Psoas muscle (tissue), 8 donors: ENCODE data around the gene ITPR2. TPM values are rescaled to one million over a fixed set of nuclear protein-coding genes. Genes with fewer than 3 reads are reported as not detected.

Source experiments
- ATAC-seq, 4 donors: fragments of 200-7000 bp; cut with Tn5 transposase; one replicate each; pipeline ENCODE4 v1.9.1; 2020; ENCODE audit warnings: moderate library complexity in 3 of 4, mild to moderate bottlenecking in 2 of 4
- DNase-seq, 2 donors: peaks; one replicate each; pipeline ENCODE4 v3.0.0-alpha.2; 2020
- H3K27ac ChIP-seq: fragments of 200-600 bp; one replicate; pipeline ENCODE4 v1.8.0; 2022
- H3K27me3 ChIP-seq, 3 donors: fragments of 200-600 bp in 1 of 3; one replicate each; pipeline versions ENCODE4 v1.6.1 to v1.8.0; 2013 to 2022; ENCODE audit warnings: low read length in 2 of 3, mild to moderate bottlenecking in 2 of 3, moderate library complexity in 1 of 3; ENCODE audit not compliant: insufficient read depth in 3 of 3
- H3K36me3 ChIP-seq, 2 donors: fragments of 200-600 bp in 1 of 2; one replicate each; pipeline versions ENCODE4 v1.6.1 to v1.8.0; 2013 to 2022; ENCODE audit warnings: low read depth in 1 of 2, mild to moderate bottlenecking in 1 of 2, moderate library complexity in 1 of 2; ENCODE audit not compliant: insufficient read depth in 1 of 2
- H3K4me1 ChIP-seq: fragments of 200-600 bp; one replicate; pipeline ENCODE4 v1.8.0; 2022
- H3K4me3 ChIP-seq: fragments of 200-600 bp; one replicate; pipeline ENCODE4 v1.8.0; 2022; ENCODE audit warnings: mild to moderate bottlenecking
- H3K9me3 ChIP-seq: fragments of 200-600 bp; one replicate; pipeline ENCODE4 v1.8.0; 2022
- WGBS, 3 donors: extraction: QIAGEN DNeasy Blood & Tissue Kit; methylation state at CpG; one replicate each; pipeline versions ENCODE4 v1.1.6 to v1.1.7; 2013; 5-methylcytosine and 5-hydroxymethylcytosine counted together
- intact Hi-C, 2 donors: fragments of 100-400 bp; cut with DNase I; formaldehyde crosslinking; loops; one replicate each; pipeline versions ENCODE4 v1.11.0 to v1.14.2; 2022
- polyA plus RNA-seq, 3 donors: library from polyadenylated mRNA; stranded (reverse); fragments of 200-250 nt; gene quantifications; one replicate each; pipeline ENCODE4 v1.2.3, GENCODE V29; 2013
- total RNA-seq, 4 donors: library from RNA; stranded (reverse); fragmentation: NEBNext Ultra II Directional in 2 of 4; extraction: Animal tissue kit (Norgen Biotek cat#: 25700) in 2 of 4; gene quantifications; one replicate each; pipeline versions ENCODE4 v1.2.1 to v1.2.4, GENCODE V29; 2021 to 2023
- TF ChIP-seq, protein P1 (sequence below): fragments of 200-600 bp; IDR thresholded peaks from one replicate; pipeline ENCODE4 v1.8.0; 2022; ENCODE audit warnings: antibody characterized with exemption
- donor health status: healthy with polysubstance abuse.
- donor health status: DM: no; HTN: no; CAD: no; lungs with moderate emphysema.
- donor health status: Bipolar disorder and iron deficiency.
- donor health status: healthy.
- donor health status: DM: yes; HTN: yes; CAD: no.
- donor health status: DM: no; HTN: no; CAD: no.
- donor health status: DM: no; HTN: no; CAD: no.
- donor health status: DM: yes; HTN: yes; CAD: no.

Gene ITPR2
- total and polyA plus RNA-seq, 7 donors = 0.86 to 10.3 (median 6.1) TPM

DNA sequence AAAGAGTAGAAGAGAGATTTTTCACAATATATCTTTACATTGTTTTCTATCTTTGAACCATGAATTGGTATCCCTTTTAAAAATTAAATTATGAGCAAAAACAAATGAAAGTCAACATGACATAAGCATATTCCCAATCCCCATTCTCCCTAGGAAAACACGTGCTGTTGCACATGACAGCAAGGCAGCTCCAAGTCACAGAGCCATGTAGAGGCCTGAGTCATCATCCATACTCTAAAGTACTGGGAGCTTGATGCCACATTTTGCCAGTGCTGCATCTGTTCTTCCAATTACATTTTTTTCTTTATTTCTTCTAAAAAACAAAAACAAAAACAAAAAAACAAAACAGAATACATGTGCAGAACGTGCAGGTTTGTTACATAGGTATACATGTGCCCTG lies 115.2 kb downstream of the ITPR2 start:
- no peak overlapping the region for H3K27ac ChIP-seq
- 86 to 89% (median 87%) methylated on average over 2 of the region's 2 CpGs for WGBS, 3 donors
- no peak for ATAC-seq
- intact Hi-C loops = no loop called here
- DNase-seq = no peak
- no peaks in the 10 kb centered on the region for H3K4me1 ChIP-seq
- H3K36me3 ChIP-seq = peaks cover 0 to 17% of the 10 kb centered on the region in 2 donors
- no peak overlapping the region for H3K4me3 ChIP-seq
- no peaks in the 10 kb centered on the region for H3K27me3 ChIP-seq
- no peaks in the 10 kb centered on the region for H3K9me3 ChIP-seq
- TF ChIP-seq, protein P1, sequence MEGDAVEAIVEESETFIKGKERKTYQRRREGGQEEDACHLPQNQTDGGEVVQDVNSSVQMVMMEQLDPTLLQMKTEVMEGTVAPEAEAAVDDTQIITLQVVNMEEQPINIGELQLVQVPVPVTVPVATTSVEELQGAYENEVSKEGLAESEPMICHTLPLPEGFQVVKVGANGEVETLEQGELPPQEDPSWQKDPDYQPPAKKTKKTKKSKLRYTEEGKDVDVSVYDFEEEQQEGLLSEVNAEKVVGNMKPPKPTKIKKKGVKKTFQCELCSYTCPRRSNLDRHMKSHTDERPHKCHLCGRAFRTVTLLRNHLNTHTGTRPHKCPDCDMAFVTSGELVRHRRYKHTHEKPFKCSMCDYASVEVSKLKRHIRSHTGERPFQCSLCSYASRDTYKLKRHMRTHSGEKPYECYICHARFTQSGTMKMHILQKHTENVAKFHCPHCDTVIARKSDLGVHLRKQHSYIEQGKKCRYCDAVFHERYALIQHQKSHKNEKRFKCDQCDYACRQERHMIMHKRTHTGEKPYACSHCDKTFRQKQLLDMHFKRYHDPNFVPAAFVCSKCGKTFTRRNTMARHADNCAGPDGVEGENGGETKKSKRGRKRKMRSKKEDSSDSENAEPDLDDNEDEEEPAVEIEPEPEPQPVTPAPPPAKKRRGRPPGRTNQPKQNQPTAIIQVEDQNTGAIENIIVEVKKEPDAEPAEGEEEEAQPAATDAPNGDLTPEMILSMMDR = no peak

GRCh38 chr12:26715232-26715631 lies 117.8 kb downstream of the ITPR2 start:
- intact Hi-C loops = no loop called here
- DNase-seq (no peak), ATAC-seq (no peak)
- no peaks in the 10 kb centered on the region for H3K9me3 ChIP-seq
- H3K27ac ChIP-seq = no peak overlapping the region
- H3K27me3 ChIP-seq = no peaks in the 10 kb centered on the region
- TF ChIP-seq, protein P1 = no peak
- H3K36me3 ChIP-seq = peaks cover 0 to 28% of the 10 kb centered on the region in 2 donors
- 75 to 84% (median 83%) methylated on average over 5 of the region's 5 CpGs for WGBS, 3 donors
- H3K4me1 ChIP-seq = no peaks in the 10 kb centered on the region
- H3K4me3 ChIP-seq = no peak overlapping the region

GRCh38 chr12:26713885-26714383 lies 119.1 kb downstream of the ITPR2 start:
- WGBS, 3 donors = 81 to 86% (median 84%) methylated on average over 8 of the region's 8 CpGs
- no peaks in the 10 kb centered on the region for H3K9me3 ChIP-seq
- TF ChIP-seq, protein P1 = no peak
- peaks cover 0 to 28% of the 10 kb centered on the region in 2 donors for H3K36me3 ChIP-seq
- ATAC-seq = no peak
- H3K4me1 ChIP-seq = no peaks in the 10 kb centered on the region
- no peak overlapping the region for H3K4me3 ChIP-seq
- H3K27ac ChIP-seq = no peak overlapping the region
- DNase-seq = no peak
- intact Hi-C loops = no loop called here
- H3K27me3 ChIP-seq = no peaks in the 10 kb centered on the region

GRCh38 chr12:26712892-26713291 lies 120.1 kb downstream of the ITPR2 start:
- H3K27me3 ChIP-seq = no peaks in the 10 kb centered on the region
- TF ChIP-seq, protein P1 = no peak
- no peaks in the 10 kb centered on the region for H3K4me1 ChIP-seq
- no peak overlapping the region for H3K27ac ChIP-seq
- no peaks in the 10 kb centered on the region for H3K9me3 ChIP-seq
- no peak overlapping the region for H3K4me3 ChIP-seq
- WGBS, 3 donors = 68 to 79% (median 74%) methylated on average over 4 to 5 of the region's 5 CpGs
- intact Hi-C loops = no loop called here
- H3K36me3 ChIP-seq = peaks cover 0 to 28% of the 10 kb centered on the region in 2 donors
- no peak for DNase-seq
- no peak for ATAC-seq

DNA sequence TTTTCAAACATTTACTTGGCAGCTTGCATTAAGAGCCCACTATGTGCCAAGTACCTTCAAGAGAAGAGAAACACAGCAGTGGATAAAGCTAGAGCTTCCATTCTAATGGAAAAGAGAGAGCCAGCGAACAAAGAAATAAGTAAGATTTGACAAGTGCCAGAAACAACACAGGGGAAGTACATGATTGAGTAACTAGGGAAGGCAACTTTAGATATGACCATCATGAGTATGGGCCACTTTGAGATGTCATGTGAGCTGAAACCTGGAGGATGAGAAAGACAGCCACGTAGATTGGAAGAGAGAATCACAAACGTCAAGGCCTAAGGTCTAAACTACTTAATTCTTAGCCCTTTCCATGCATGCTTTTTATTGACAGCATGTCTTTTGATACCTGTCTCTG lies 121.4 kb downstream of the ITPR2 start:
- TF ChIP-seq, protein P1 = no peak
- ATAC-seq (no peak), DNase-seq (no peak)
- Histone ChIP-seq H3K9me3 (no peaks in the 10 kb centered on the region), H3K36me3 (peaks cover 0 to 28% of the 10 kb centered on the region in 2 donors), H3K27ac (no peak overlapping the region), H3K27me3 (no peaks in the 10 kb centered on the region), H3K4me3 (no peak overlapping the region), H3K4me1 (no peaks in the 10 kb centered on the region)
- intact Hi-C loops = no loop called here
- WGBS, 3 donors = 85 to 93% (median 92%) methylated on average over 3 of the region's 3 CpGs
